Liver (tissue), 9 donors: ENCODE results near the gene PEX11A. TPM values are rescaled to one million over a fixed set of nuclear protein-coding genes. Genes with fewer than 3 reads are reported as not detected.

ENCODE experiments used
- DNase-seq: peaks from one replicate; pipeline ENCODE4 v3.0.0-alpha.2; 2017; ENCODE audit warnings: low spot score
- H3K27ac ChIP-seq, 2 donors: one replicate each; pipeline ENCODE4 v1.7.0; 2013; ENCODE audit warnings: inconsistent platforms in 2 of 2, low read length in 2 of 2, control low read depth in 1 of 2, low read depth in 1 of 2, mild to moderate bottlenecking in 1 of 2
- H3K27me3 ChIP-seq, 4 donors: one replicate each; pipeline versions ENCODE4 v1.6.1 to v1.7.0; 2013; ENCODE audit warnings: low read length in 3 of 4, inconsistent platforms in 1 of 4, mild to moderate bottlenecking in 1 of 4, moderate library complexity in 1 of 4; ENCODE audit not compliant: control insufficient read depth in 4 of 4, insufficient read depth in 4 of 4
- H3K36me3 ChIP-seq, 4 donors: one replicate each; pipeline versions ENCODE4 v1.6.1 to v1.7.0; 2013; ENCODE audit warnings: low read length in 3 of 4, mild to moderate bottlenecking in 3 of 4, low read depth in 1 of 4, moderate library complexity in 1 of 4; ENCODE audit not compliant: control insufficient read depth in 4 of 4, insufficient read depth in 3 of 4
- H3K4me1 ChIP-seq, 4 donors: one replicate each; pipeline versions ENCODE4 v1.6.1 to v1.7.0; 2013; ENCODE audit warnings: low read length in 3 of 4, mild to moderate bottlenecking in 3 of 4, moderate library complexity in 1 of 4; ENCODE audit not compliant: control insufficient read depth in 4 of 4, insufficient read depth in 4 of 4
- H3K4me3 ChIP-seq, 3 donors: one replicate each; pipeline versions ENCODE4 v1.6.1 to v1.7.0; 2013; ENCODE audit warnings: low read length in 3 of 3, control low read depth in 1 of 3, low read depth in 1 of 3, mild to moderate bottlenecking in 1 of 3
- H3K9ac ChIP-seq, 2 donors: one replicate each; pipeline ENCODE4 v1.7.0; 2013; ENCODE audit warnings: low read length in 2 of 2, mild to moderate bottlenecking in 2 of 2, moderate library complexity in 2 of 2, control low read depth in 1 of 2, low read depth in 1 of 2
- H3K9me3 ChIP-seq, 4 donors: one replicate each; pipeline versions ENCODE4 v1.6.1 to v1.7.0; 2013; ENCODE audit warnings: low read length in 3 of 4; ENCODE audit not compliant: control insufficient read depth in 4 of 4
- ATF3 ChIP-seq: IDR thresholded peaks from 2 replicates; pipeline ENCODE4 v1.6.1; 2016; ENCODE audit warnings: antibody characterized with exemption
- EGR1 ChIP-seq, 2 donors: IDR thresholded peaks; 2 replicates each; pipeline ENCODE4 v1.6.1; 2016 to 2018; ENCODE audit warnings: antibody characterized with exemption in 2 of 2, low read depth in 2 of 2
- FOXA1 ChIP-seq: IDR thresholded peaks from 2 replicates; pipeline ENCODE4 v1.6.1; 2016; ENCODE audit warnings: antibody characterized with exemption
- FOXA2 ChIP-seq: IDR thresholded peaks from 2 replicates; pipeline ENCODE4 v1.6.1; 2016; ENCODE audit warnings: antibody characterized with exemption
- GABPA ChIP-seq, 2 donors: IDR thresholded peaks in 1 of 2; conservative IDR thresholded peaks in 1 of 2; 2 replicates each; pipeline ENCODE4 v1.6.1; 2016; ENCODE audit warnings: antibody characterized with exemption in 2 of 2, mild to moderate bottlenecking in 1 of 2, moderate library complexity in 1 of 2
- HNF4A ChIP-seq, 2 donors: conservative IDR thresholded peaks; 2 replicates each; pipeline ENCODE4 v1.6.1; 2016; ENCODE audit warnings: antibody characterized with exemption in 2 of 2, mild to moderate bottlenecking in 2 of 2
- JUND ChIP-seq, 2 donors: IDR thresholded peaks; 2 replicates each; pipeline ENCODE4 v1.6.1; 2016; ENCODE audit warnings: antibody characterized with exemption in 2 of 2
- MAX ChIP-seq: IDR thresholded peaks from 2 replicates; pipeline ENCODE4 v1.6.1; 2016; ENCODE audit warnings: antibody characterized with exemption
- RAD21 ChIP-seq, 2 donors: IDR thresholded peaks; 2 replicates each; pipeline ENCODE4 v1.6.1; 2016; ENCODE audit warnings: antibody characterized with exemption in 2 of 2, mild to moderate bottlenecking in 2 of 2
- REST ChIP-seq: IDR thresholded peaks from 2 replicates; pipeline ENCODE4 v1.6.1; 2016; ENCODE audit warnings: antibody characterized with exemption, mild to moderate bottlenecking
- RXRA ChIP-seq, 2 donors: IDR thresholded peaks; 2 replicates each; pipeline ENCODE4 v1.6.1; 2017 to 2018; ENCODE audit warnings: antibody characterized with exemption in 2 of 2, mild to moderate bottlenecking in 1 of 2
- SP1 ChIP-seq: IDR thresholded peaks from 2 replicates; pipeline ENCODE4 v1.6.1; 2018; ENCODE audit warnings: antibody characterized with exemption, mild to moderate bottlenecking
- TAF1 ChIP-seq: conservative IDR thresholded peaks from 2 replicates; pipeline ENCODE4 v1.6.1; 2016; ENCODE audit warnings: antibody characterized with exemption, mild to moderate bottlenecking
- WGBS: extraction: QIAGEN DNeasy Blood & Tissue Kit; methylation state at CpG from one replicate; pipeline ENCODE4 v1.1.7; 2013; 5-methylcytosine and 5-hydroxymethylcytosine counted together
- polyA plus RNA-seq, 2 donors: library from polyadenylated mRNA; stranded (reverse) in 1 of 2; unstranded in 1 of 2; fragments of 200-250 nt in 1 of 2; fragments of >200 nt in 1 of 2; fragmentation: Nextera tagmentation in 1 of 2; extraction: Ambion mirVana in 1 of 2; gene quantifications; one replicate each; pipeline versions ENCODE4 v1.2.1 to v1.2.3, GENCODE V29; 2013 to 2015
- total RNA-seq, 2 donors: library from RNA; depleted of rRNA; stranded (reverse); fragments of >200 nt; gene quantifications; one replicate each; pipeline ENCODE4 v1.2.3, GENCODE V29; 2014
- TF ChIP-seq, protein P1 (sequence below): IDR thresholded peaks from 2 replicates; pipeline ENCODE4 v1.6.1; 2016; ENCODE audit warnings: antibody characterized with exemption
- donor health status: healthy.
- donor health status: healthy.
- donor health status: healthy.
- donor health status: healthy.
- donor health status: healthy.

Gene PEX11A
- total and polyA plus RNA-seq, 4 donors, result 6.6 to 47.9 (median 24.3) TPM

DNA sequence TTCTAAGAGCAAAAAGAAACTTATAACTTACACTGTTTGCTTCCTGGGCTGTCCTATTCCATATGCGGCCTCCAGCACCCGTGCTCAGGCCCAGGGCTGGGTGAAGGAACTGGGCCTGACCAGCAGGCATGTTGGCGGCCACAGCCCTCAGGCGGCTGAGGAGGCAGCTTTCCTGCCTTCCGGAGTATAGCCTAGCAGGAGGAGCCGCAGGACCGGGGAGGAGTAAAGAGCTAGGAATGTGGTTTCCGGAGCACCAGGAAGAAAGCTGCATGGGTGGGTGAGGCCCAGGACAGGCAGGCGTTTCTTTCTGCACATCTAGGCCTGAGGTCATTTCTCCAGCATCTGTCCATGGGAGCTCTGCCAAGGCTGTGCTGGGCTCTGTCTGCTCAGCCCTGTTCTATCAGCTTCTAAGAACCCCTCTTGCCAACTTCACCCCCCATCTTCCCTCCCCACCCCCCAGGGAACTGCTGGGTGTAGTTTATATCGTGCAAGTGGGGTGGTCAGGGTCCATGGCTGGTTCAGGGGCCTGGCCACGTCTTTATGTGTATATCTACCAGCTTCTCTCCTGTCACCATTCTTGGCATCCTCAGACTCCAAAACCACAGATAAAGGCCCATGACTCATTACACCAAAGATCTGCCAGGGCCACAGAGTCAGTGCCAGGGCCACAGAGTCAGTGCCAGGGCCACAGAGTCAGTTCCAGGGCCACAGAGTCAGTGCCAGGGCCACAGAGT lies 27.5 kb downstream of the PEX11A start (continued):
- TF ChIP-seq REST (no peak), RXRA (IDR thresholded peaks at IDR 0.05) (no peak), GABPA (IDR thresholded peaks at IDR 0.05 in 1 of 2, conservative IDR thresholded peaks at IDR 0.05 in 1 of 2) (no peak), MAX (no peak), FOXA1 (no peak), RAD21 (IDR thresholded peaks at IDR 0.05) (no peak), TAF1 (no peak)

- Histone ChIP-seq H3K27me3 (no peaks in the 10 kb centered on the region), H3K9ac (no peak overlapping the region), H3K9me3 (no peaks in the 10 kb centered on the region), H3K4me1 (peaks cover 0 to 2% (median 0%) of the 10 kb centered on the region in 4 donors), H3K27ac (no peak overlapping the region), H3K36me3 (no peaks in the 10 kb centered on the region), H3K4me3 (no peak overlapping the region)
- DNase-seq, result no peak
- 88% methylated on average over 2 of the region's 2 CpGs for WGBS
- TF ChIP-seq FOXA2, result no peak
- TF ChIP-seq TAF1, result no peak
- TF ChIP-seq RAD21 (IDR thresholded peaks at IDR 0.05), result no peak
- no peak for TF ChIP-seq FOXA1
- no peak for TF ChIP-seq GABPA (IDR thresholded peaks at IDR 0.05 in 1 of 2, conservative IDR thresholded peaks at IDR 0.05 in 1 of 2)
Observed at GRCh38 chr15:89660556-89660955, 30.0 kb downstream of the PEX11A start.

- H3K4me3 ChIP-seq, result no peak overlapping the region
- H3K9ac ChIP-seq, result no peak overlapping the region
- no peaks in the 10 kb centered on the region for H3K9me3 ChIP-seq
- no peak for TF ChIP-seq TAF1
- no peak for TF ChIP-seq SP1
- TF ChIP-seq GABPA (IDR thresholded peaks at IDR 0.05 in 1 of 2, conservative IDR thresholded peaks at IDR 0.05 in 1 of 2), result no peak
- TF ChIP-seq, protein P1, sequence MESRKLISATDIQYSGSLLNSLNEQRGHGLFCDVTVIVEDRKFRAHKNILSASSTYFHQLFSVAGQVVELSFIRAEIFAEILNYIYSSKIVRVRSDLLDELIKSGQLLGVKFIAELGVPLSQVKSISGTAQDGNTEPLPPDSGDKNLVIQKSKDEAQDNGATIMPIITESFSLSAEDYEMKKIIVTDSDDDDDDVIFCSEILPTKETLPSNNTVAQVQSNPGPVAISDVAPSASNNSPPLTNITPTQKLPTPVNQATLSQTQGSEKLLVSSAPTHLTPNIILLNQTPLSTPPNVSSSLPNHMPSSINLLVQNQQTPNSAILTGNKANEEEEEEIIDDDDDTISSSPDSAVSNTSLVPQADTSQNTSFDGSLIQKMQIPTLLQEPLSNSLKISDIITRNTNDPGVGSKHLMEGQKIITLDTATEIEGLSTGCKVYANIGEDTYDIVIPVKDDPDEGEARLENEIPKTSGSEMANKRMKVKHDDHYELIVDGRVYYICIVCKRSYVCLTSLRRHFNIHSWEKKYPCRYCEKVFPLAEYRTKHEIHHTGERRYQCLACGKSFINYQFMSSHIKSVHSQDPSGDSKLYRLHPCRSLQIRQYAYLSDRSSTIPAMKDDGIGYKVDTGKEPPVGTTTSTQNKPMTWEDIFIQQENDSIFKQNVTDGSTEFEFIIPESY, result no peak
- TF ChIP-seq FOXA2, result no peak
- no peak for TF ChIP-seq MAX
- TF ChIP-seq JUND (IDR thresholded peaks at IDR 0.05), result no peak
- no peak for TF ChIP-seq HNF4A (conservative IDR thresholded peaks at IDR 0.05)
- no peak for TF ChIP-seq RAD21 (IDR thresholded peaks at IDR 0.05)
- TF ChIP-seq EGR1 (IDR thresholded peaks at IDR 0.05; ENCODE audit: low read depth in 2 of 2), result no peak
- no peak for TF ChIP-seq ATF3
- TF ChIP-seq FOXA1, result no peak
- no peak for TF ChIP-seq REST
- no peak overlapping the region for H3K27ac ChIP-seq
- no peaks in the 10 kb centered on the region for H3K36me3 ChIP-seq
- DNase-seq, result no peak
- WGBS, result 95% methylated on average over 2 of the region's 2 CpGs
- peaks cover 0 to 10% (median 7%) of the 10 kb centered on the region in 4 donors for H3K4me1 ChIP-seq
- no peaks in the 10 kb centered on the region for H3K27me3 ChIP-seq
Observed at GRCh38 chr15:89659295-89659694, 31.3 kb downstream of the PEX11A start.
